GM12873 (cell line): Measurements from ENCODE around the gene SLC25A27.
A peak's percentile ranks its signal among the peaks of the same experiment; 100 is the strongest.

Experiments
- CTCF ChIP-seq: IDR thresholded peaks from 2 replicates; pipeline ENCODE4 v1.5.1; 2012; ENCODE audit warnings: low read depth, mild to moderate bottlenecking, moderate library complexity, low read length, control low read depth; ENCODE audit not compliant: insufficient read depth; ENCODE audit errors: missing control alignments

SLC25A27 gene

GRCh38 chr6:46689657-46690056 is 36.9 kb downstream of the SLC25A27 start:
- TF ChIP-seq CTCF, result no peak

GRCh38 chr6:46690141-46690755 is 37.5 kb downstream of the SLC25A27 start:
- no peak for TF ChIP-seq CTCF

GRCh38 chr6:46690911-46691451 is 38.2 kb downstream of the SLC25A27 start:
- TF ChIP-seq CTCF, result no peak

- TF ChIP-seq CTCF, result no peak
Observed at GRCh38 chr6:46699970-46700369, 47.2 kb downstream of the SLC25A27 start.

- TF ChIP-seq CTCF, result peak; percentile 4
Observed at GRCh38 chr6:46704562-46704961, 51.8 kb downstream of the SLC25A27 start.

GRCh38 chr6:46706464-46706863 is 53.7 kb downstream of the SLC25A27 start:
- no peak for TF ChIP-seq CTCF

GRCh38 chr6:46711491-46711890 is 58.7 kb downstream of the SLC25A27 start:
- no peak for TF ChIP-seq CTCF

GRCh38 chr6:46715141-46715540 is 62.4 kb downstream of the SLC25A27 start:
- TF ChIP-seq CTCF, result no peak
